Measurements from ENCODE around the gene NPAS3.

DNA sequence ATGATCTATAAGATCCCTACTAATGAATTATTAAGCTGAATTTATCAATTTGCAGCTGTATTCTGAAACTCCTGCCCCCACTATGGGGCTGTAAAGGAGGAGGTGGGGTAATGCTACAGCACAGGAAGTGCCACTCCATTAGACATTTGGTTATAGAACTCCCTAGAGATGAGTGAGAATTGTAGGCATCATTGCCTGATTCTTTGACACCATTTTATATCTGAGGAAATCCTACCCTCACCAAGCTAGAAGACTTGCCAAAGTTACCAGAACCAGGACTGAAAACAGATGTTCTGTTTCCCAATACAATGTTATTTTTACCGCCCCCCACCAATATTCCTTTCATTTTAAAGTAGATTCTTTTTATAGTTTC, 829.8 kb downstream of the NPAS3 start:
- TF ChIP-seq, protein P1, sequence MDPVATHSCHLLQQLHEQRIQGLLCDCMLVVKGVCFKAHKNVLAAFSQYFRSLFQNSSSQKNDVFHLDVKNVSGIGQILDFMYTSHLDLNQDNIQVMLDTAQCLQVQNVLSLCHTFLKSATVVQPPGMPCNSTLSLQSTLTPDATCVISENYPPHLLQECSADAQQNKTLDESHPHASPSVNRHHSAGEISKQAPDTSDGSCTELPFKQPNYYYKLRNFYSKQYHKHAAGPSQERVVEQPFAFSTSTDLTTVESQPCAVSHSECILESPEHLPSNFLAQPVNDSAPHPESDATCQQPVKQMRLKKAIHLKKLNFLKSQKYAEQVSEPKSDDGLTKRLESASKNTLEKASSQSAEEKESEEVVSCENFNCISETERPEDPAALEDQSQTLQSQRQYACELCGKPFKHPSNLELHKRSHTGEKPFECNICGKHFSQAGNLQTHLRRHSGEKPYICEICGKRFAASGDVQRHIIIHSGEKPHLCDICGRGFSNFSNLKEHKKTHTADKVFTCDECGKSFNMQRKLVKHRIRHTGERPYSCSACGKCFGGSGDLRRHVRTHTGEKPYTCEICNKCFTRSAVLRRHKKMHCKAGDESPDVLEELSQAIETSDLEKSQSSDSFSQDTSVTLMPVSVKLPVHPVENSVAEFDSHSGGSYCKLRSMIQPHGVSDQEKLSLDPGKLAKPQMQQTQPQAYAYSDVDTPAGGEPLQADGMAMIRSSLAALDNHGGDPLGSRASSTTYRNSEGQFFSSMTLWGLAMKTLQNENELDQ (CRISPR knock-in tag; IDR thresholded peaks at IDR 0.05; ENCODE audit: borderline replicate concordance), result no peak
- TF ChIP-seq CHD2 (IDR thresholded peaks at IDR 0.05; ENCODE audit: low read depth, low read length) (no peak), JUN (CRISPR knock-in tag; IDR thresholded peaks at IDR 0.05) (no peak), RAD21 (CRISPR knock-in tag; IDR thresholded peaks at IDR 0.05) (no peak), POLR2A (IDR thresholded peaks at IDR 0.05; ENCODE audit: insufficient read depth in 1 of 2, low read depth in 2 of 2, low read length in 2 of 2) (no peak), EZH2 (conservative IDR thresholded peaks at IDR 0.05; ENCODE audit: low read depth, low read length) (no peak), ZNF224 (CRISPR knock-in tag; IDR thresholded peaks at IDR 0.05) (no peak), BORCS8-MEF2B (CRISPR knock-in tag; IDR thresholded peaks at IDR 0.05) (no peak)
- TF ChIP-seq, protein P2, sequence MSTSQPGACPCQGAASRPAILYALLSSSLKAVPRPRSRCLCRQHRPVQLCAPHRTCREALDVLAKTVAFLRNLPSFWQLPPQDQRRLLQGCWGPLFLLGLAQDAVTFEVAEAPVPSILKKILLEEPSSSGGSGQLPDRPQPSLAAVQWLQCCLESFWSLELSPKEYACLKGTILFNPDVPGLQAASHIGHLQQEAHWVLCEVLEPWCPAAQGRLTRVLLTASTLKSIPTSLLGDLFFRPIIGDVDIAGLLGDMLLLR (CRISPR knock-in tag; IDR thresholded peaks at IDR 0.05), result no peak
- TF ChIP-seq, protein P3, sequence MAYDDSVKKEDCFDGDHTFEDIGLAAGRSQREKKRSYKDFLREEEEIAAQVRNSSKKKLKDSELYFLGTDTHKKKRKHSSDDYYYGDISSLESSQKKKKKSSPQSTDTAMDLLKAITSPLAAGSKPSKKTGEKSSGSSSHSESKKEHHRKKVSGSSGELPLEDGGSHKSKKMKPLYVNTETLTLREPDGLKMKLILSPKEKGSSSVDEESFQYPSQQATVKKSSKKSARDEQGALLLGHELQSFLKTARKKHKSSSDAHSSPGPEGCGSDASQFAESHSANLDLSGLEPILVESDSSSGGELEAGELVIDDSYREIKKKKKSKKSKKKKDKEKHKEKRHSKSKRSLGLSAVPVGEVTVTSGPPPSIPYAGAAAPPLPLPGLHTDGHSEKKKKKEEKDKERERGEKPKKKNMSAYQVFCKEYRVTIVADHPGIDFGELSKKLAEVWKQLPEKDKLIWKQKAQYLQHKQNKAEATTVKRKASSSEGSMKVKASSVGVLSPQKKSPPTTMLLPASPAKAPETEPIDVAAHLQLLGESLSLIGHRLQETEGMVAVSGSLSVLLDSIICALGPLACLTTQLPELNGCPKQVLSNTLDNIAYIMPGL (CRISPR knock-in tag; IDR thresholded peaks at IDR 0.05; ENCODE audit: borderline replicate concordance in 1 of 2, low read depth in 1 of 2), result no peak
- TF ChIP-seq, protein P4, sequence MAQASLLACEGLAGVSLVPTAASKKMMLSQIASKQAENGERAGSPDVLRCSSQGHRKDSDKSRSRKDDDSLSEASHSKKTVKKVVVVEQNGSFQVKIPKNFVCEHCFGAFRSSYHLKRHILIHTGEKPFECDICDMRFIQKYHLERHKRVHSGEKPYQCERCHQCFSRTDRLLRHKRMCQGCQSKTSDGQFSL (CRISPR knock-in tag; IDR thresholded peaks at IDR 0.05), result no peak

Measured in HepG2 (cell line).